ENCODE measurements around the gene VWF. TPM values are rescaled to one million over a fixed set of nuclear protein-coding genes. Genes with fewer than 3 reads are reported as not detected.

The VWF gene
- total and polyA plus RNA-seq, 2 experiments from 2014 or later: 0.42 to 0.56 TPM

GRCh38 chr12:5902736-5903135, 221.7 kb downstream of the VWF start (continued):
- TF ChIP-seq ETS1 (IDR thresholded peaks at IDR 0.05) (no peak), JUNB (IDR thresholded peaks at IDR 0.05; ENCODE audit: unreplicated experiment) (no peak)

- Histone ChIP-seq H3K4me2 (no peak overlapping the region), H2AFZ (no peak overlapping the region), H3K4me1 (ENCODE audit: insufficient read depth) (no peaks in the 10 kb centered on the region), H3K9me2 (ENCODE audit: insufficient read depth) (0 out of 2 replicates have a peak, but pooled peaks cover 7% of the 10 kb centered on the region), H4K20me1 (replicated peaks; ENCODE audit: insufficient read depth) (no peaks in the 10 kb centered on the region), H3K27ac (ENCODE audit: low read depth) (no peak overlapping the region), H3K4me3 (no peak overlapping the region), H3K36me3 (ENCODE audit: insufficient read depth) (no peaks in the 10 kb centered on the region), H3K79me2 (replicated peaks; ENCODE audit: insufficient read depth) (no peaks in the 10 kb centered on the region), H3F3A (replicated peaks; ENCODE audit: low read depth) (no peaks in the 10 kb centered on the region), H3K27me3 (ENCODE audit: insufficient read depth) (no peaks in the 10 kb centered on the region)
- Mint-ChIP-seq H3K36me3 (ENCODE audit: low read depth) (no peaks in the 10 kb centered on the region), H3K27me3 (ENCODE audit: insufficient read depth, low read depth, poor library complexity) (no peaks in the 10 kb centered on the region), H3K9me3 (no peaks in the 10 kb centered on the region), H3K4me1 (peaks cover 12% of the 10 kb centered on the region), H3K27ac (no peak overlapping the region), H3K4me3 (no peak overlapping the region; the same call in 2 of the 3 replicates)
- no peak for ATAC-seq
- no peak for DNase-seq (ENCODE audit: low spot score)
- no peak for TF ChIP-seq EZH2phosphoT487 (IDR thresholded peaks at IDR 0.05; ENCODE audit: unreplicated experiment)
- TF ChIP-seq JUNB (IDR thresholded peaks at IDR 0.05; ENCODE audit: unreplicated experiment): no peak
- no peak for TF ChIP-seq POLR2AphosphoS5 (IDR thresholded peaks at IDR 0.05; ENCODE audit: low read depth)
- no peak for TF ChIP-seq REST (IDR thresholded peaks at IDR 0.05; ENCODE audit: unreplicated experiment)
- no peak for TF ChIP-seq CTCF (conservative IDR thresholded peaks at IDR 0.05; ENCODE audit: low read depth in 2 of 2)
- TF ChIP-seq ETS1 (IDR thresholded peaks at IDR 0.05): no peak
- no peak for TF ChIP-seq ZNF331 (CRISPR knock-in tag; IDR thresholded peaks at IDR 0.05; ENCODE audit: low read depth)
- no peak for TF ChIP-seq NANOG (IDR thresholded peaks at IDR 0.05; ENCODE audit: borderline replicate concordance)
- no peak for TF ChIP-seq CREB1 (CRISPR knock-in tag; IDR thresholded peaks at IDR 0.05; ENCODE audit: low read depth)
- no peak for TF ChIP-seq EZH2 (IDR thresholded peaks at IDR 0.05; ENCODE audit: low read depth, unreplicated experiment)
- no peak for TF ChIP-seq ZNF114 (CRISPR knock-in tag; IDR thresholded peaks at IDR 0.05)
- no peak for TF ChIP-seq STAT1 (IDR thresholded peaks at IDR 0.05; ENCODE audit: unreplicated experiment)
Measured at GRCh38 chr12:5901416-5901815, 223.1 kb downstream of the VWF start.
